Kidney tubule cell (primary cell): ENCODE results near the gene ARNT2.

Experiments used
- DNase-seq: peaks from one replicate; pipeline ENCODE4 v3.0.0-alpha.2; 2018; ENCODE audit warnings: low spot score

The ARNT2 gene

GRCh38 chr15:80558631-80559319 is 154.6 kb downstream of the ARNT2 start:
- DNase-seq: no peak

- DNase-seq: no peak
These were observed 155.1 kb downstream of the ARNT2 start for GRCh38 chr15:80559320-80559693.

GRCh38 chr15:80559761-80560160 is 155.6 kb downstream of the ARNT2 start:
- no peak for DNase-seq

- no peak for DNase-seq
These were observed 156.6 kb downstream of the ARNT2 start for GRCh38 chr15:80560601-80561400.

GRCh38 chr15:80561500-80561899 is 157.3 kb downstream of the ARNT2 start:
- no peak for DNase-seq

GRCh38 chr15:80562033-80562432 is 157.9 kb downstream of the ARNT2 start:
- DNase-seq: no peak

- no peak for DNase-seq
These were observed 158.7 kb downstream of the ARNT2 start for GRCh38 chr15:80562846-80563245.

- DNase-seq: no peak
These were observed 159.3 kb downstream of the ARNT2 start for GRCh38 chr15:80563372-80563997.

GRCh38 chr15:80564056-80564455 is 159.9 kb downstream of the ARNT2 start:
- DNase-seq: no peak

- no peak for DNase-seq
These were observed 161.2 kb downstream of the ARNT2 start for GRCh38 chr15:80565398-80565797.

GRCh38 chr15:80565988-80566387 is 161.8 kb downstream of the ARNT2 start:
- DNase-seq: no peak

GRCh38 chr15:80567721-80568157 is 163.6 kb downstream of the ARNT2 start:
- peak; percentile 67 for DNase-seq

- peak; percentile 15 for DNase-seq
These were observed 164.1 kb downstream of the ARNT2 start for GRCh38 chr15:80568298-80568697.

- no peak for DNase-seq
These were observed 164.9 kb downstream of the ARNT2 start for GRCh38 chr15:80568876-80569605.

GRCh38 chr15:80569656-80570055 is 165.5 kb downstream of the ARNT2 start:
- DNase-seq: no peak

- no peak for DNase-seq
These were observed 166.4 kb downstream of the ARNT2 start for GRCh38 chr15:80570553-80570952.

- no peak for DNase-seq
These were observed 168.2 kb downstream of the ARNT2 start for GRCh38 chr15:80572337-80572736.

- DNase-seq: no peak
These were observed 169.4 kb downstream of the ARNT2 start for GRCh38 chr15:80573606-80574005.

- no peak for DNase-seq
These were observed 170.4 kb downstream of the ARNT2 start for GRCh38 chr15:80574590-80574989.

- no peak for DNase-seq
These were observed 172.4 kb downstream of the ARNT2 start for GRCh38 chr15:80576519-80577090.

- DNase-seq: no peak
These were observed 173.5 kb downstream of the ARNT2 start for GRCh38 chr15:80577552-80578205.
